Omental fat pad (tissue), 4 donors: ENCODE data around the gene BRI3. TPM values are rescaled to one million over a fixed set of nuclear protein-coding genes. Genes with fewer than 3 reads are reported as not detected.

Experiments
- ATAC-seq: fragments of 150-250 bp; one replicate; pipeline ENCODE4 v1.9.1; 2016; ENCODE audit warnings: mild to moderate bottlenecking, moderate library complexity; ENCODE audit not compliant: low FRiP score
- DNase-seq: peaks from one replicate; pipeline ENCODE4 v3.0.0-alpha.2; 2019; ENCODE audit warnings: low spot score
- total RNA-seq, 4 donors: library from RNA; depleted of rRNA; stranded (reverse); fragments of >200 nt; gene quantifications; one replicate each; pipeline ENCODE4 v1.1.0, GENCODE V29; 2016
- TF ChIP-seq, protein P1 (sequence below), 3 donors: fragments of 450-650 bp; IDR thresholded peaks; one replicate each; pipeline ENCODE4 v1.5.1; 2016 to 2017; ENCODE audit warnings: antibody characterized with exemption in 3 of 3, mild to moderate bottlenecking in 3 of 3, moderate library complexity in 2 of 3

The BRI3 gene
- total RNA-seq, 4 donors from 2014 or later: 39.0 to 126 (median 71.8) TPM

- TF ChIP-seq, protein P1, sequence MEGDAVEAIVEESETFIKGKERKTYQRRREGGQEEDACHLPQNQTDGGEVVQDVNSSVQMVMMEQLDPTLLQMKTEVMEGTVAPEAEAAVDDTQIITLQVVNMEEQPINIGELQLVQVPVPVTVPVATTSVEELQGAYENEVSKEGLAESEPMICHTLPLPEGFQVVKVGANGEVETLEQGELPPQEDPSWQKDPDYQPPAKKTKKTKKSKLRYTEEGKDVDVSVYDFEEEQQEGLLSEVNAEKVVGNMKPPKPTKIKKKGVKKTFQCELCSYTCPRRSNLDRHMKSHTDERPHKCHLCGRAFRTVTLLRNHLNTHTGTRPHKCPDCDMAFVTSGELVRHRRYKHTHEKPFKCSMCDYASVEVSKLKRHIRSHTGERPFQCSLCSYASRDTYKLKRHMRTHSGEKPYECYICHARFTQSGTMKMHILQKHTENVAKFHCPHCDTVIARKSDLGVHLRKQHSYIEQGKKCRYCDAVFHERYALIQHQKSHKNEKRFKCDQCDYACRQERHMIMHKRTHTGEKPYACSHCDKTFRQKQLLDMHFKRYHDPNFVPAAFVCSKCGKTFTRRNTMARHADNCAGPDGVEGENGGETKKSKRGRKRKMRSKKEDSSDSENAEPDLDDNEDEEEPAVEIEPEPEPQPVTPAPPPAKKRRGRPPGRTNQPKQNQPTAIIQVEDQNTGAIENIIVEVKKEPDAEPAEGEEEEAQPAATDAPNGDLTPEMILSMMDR (IDR thresholded peaks at IDR 0.05): no peak
- DNase-seq: no peak
- no peak for ATAC-seq
Observed at GRCh38 chr7:98236355-98237185, 44.9 kb upstream of the BRI3 start.

GRCh38 chr7:98238076-98238475 is 43.4 kb upstream of the BRI3 start:
- DNase-seq (no peak), ATAC-seq (no peak)
- TF ChIP-seq, protein P1 (IDR thresholded peaks at IDR 0.05): no peak

DNA sequence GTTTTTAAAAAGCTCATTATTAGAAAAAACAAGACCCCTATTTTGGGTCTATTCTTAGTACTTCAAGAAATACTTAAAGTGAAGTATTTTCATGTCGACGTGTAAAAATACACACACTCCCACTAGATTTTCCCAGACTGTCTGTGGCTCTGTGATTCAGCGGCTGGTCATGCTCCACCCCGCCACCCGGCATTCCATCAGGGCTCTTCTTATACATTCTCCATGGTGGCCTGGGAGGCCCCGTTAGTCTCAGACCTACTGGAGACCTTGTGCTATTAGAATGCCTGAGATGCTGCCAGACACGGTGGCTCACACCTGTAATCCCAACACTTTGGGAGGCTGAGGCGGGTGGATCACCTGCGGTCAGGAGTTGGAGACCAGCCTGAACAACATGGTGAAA is 42.5 kb upstream of the BRI3 start:
- ATAC-seq (no peak), DNase-seq (no peak)
- TF ChIP-seq, protein P1 (IDR thresholded peaks at IDR 0.05): no peak

- TF ChIP-seq, protein P1 (IDR thresholded peaks at IDR 0.05): no peak
- ATAC-seq (no peak), DNase-seq (no peak)
Observed at GRCh38 chr7:98240961-98241673, 40.4 kb upstream of the BRI3 start.

DNA sequence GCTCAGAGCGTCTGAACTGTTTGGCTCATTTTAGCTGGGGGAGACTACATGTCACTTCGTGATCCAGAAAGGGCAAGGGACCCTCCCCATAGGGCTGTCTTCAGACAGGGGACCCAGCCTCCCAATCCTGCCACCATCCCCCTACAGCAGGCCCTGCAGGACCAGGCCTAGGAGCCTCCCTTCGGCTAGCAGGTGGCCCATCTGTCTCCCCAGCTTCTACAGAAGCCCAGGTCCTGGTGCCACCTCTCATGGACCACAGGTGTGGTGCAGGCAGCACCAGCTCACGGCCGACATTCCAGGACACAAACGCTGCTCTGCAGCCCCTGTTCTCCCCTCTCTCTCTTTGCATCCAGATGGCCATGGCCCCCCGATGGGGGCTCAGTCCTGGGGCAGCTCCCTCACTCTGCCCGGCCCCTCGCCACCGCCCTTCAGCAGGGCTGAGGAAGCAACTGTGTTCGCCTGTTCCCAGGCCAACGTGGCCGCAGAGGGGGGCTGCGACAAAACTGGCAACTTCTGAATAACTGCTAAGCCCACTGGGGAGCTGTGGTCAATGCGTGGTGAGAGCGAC is 39.7 kb upstream of the BRI3 start:
- ATAC-seq: no peak
- TF ChIP-seq, protein P1 (IDR thresholded peaks at IDR 0.05): no peak

GRCh38 chr7:98242342-98242741 is 39.1 kb upstream of the BRI3 start:
- DNase-seq: no peak
- ATAC-seq: no peak
- TF ChIP-seq, protein P1 (IDR thresholded peaks at IDR 0.05): no peak

More for the DNA sequence above, 39.7 kb upstream of the BRI3 start:
- no peak for DNase-seq
